A549 treated with RU486 at 1 μM for 4 hours (cell line): ENCODE results near the gene SFSWAP. TPM values are rescaled to one million over a fixed set of nuclear protein-coding genes. Genes with fewer than 3 reads are reported as not detected.

Experiments used
- total RNA-seq: library from RNA; stranded (reverse); fragments of 200-300 nt; extraction: Qiagen RNA extraction; gene quantifications from 5 replicates; pipeline ENCODE4 v1.2.3, GENCODE V29; 2022; ENCODE audit warnings: low read depth

Gene SFSWAP
- total RNA-seq = 26.2 to 31.5 TPM (median 30.9 TPM) in 5 replicates

GRCh38 chr12:131710464-131711457, at the start of gene SFSWAP:
TSS of gene SFSWAP (plus strand) at chr12:131711090. CDS start at chr12:131711230, 140 bp downstream.

GRCh38 chr12:131827961-131828534, 117.2 kb downstream of the SFSWAP start, which contains the start of gene MMP17:
TSS of gene MMP17 (plus strand) at chr12:131828393. CDS start at chr12:131828495, 102 bp downstream.

Other genes starting within 250 kb of the SFSWAP start
- 5.9 to 12.4 TPM (median 12.2 TPM) in 5 replicates for gene MMP17, start 117.3 kb downstream of the SFSWAP start, total RNA-seq
- gene ULK1, start 183.5 kb downstream of the SFSWAP start, total RNA-seq = 22.6 to 41.2 TPM (median 34.1 TPM) in 5 replicates
- 53.9 to 85.2 TPM (median 84.1 TPM) in 5 replicates for gene PUS1, start 218.2 kb downstream of the SFSWAP start, total RNA-seq
- gene EP400, start 238.9 kb downstream of the SFSWAP start, total RNA-seq = 22.4 to 26.3 TPM (median 24.8 TPM) in 5 replicates